SH-SY5Y (cell line): ENCODE measurements around the gene KCMF1.

Source experiments
- GATA2 ChIP-seq: IDR thresholded peaks from 2 replicates; pipeline ENCODE4 v1.6.1; 2011; ENCODE audit warnings: mild to moderate bottlenecking, low read depth, low read length
- GATA3 ChIP-seq: IDR thresholded peaks from 2 replicates; pipeline ENCODE4 v1.6.1; 2011; ENCODE audit warnings: low read depth, mild to moderate bottlenecking, low read length, moderate library complexity

DNA sequence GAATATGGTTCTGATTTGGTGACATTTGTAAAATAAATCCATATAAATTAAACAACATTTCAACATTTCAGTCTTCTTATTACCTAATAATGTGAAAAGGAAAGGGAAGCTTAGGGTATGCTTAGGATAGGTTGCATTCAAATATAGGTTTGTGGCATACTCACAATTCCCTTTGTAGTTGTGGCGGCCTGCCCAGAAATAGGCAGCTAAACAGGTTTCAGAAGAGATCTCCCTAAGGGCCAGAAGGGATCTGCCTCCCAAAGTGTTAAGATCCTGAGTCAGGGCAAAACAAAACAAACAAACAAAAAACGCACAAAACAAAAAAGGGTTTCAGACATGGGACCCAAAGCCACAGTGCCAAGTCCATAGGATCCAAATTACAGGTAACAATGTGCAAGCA lies 120.9 kb downstream of the KCMF1 start:
- TF ChIP-seq GATA2 = no peak
- TF ChIP-seq GATA3 = no peak
